T-cell (primary cell): ENCODE results near the gene IL17RC. TPM values are rescaled to one million over a fixed set of nuclear protein-coding genes. Genes with fewer than 3 reads are reported as not detected.
A peak's percentile ranks its signal among the peaks of the same experiment; 100 is the strongest.
"Not testable (repeated sequence)": the region's sequence is repeated elsewhere in the genome, so short reads cannot be mapped to it uniquely, and the experiment has no call there.

Source experiments
- ATAC-seq, 4 experiments: fragments of 200-7000 bp in 3 of 4; fragments of 150-1000 bp in 1 of 4; cut with Tn5 transposase; replicated peaks in 1 of 4; 1 replicate in 3 of 4; 2 replicates in 1 of 4; pipeline ENCODE4 v1.10.0; 2021; ENCODE audit warnings: moderate library complexity in 3 of 4, mild to moderate bottlenecking in 2 of 4, moderate number of reproducible peaks in 1 of 4
- CTCF ChIA-PET, 2 donors: fragments of 300-600 bp; sonication (Branson Sonifier 250); formaldehyde crosslinking; loops; one replicate each; lab custom pipeline; 2022; ENCODE audit warnings: antibody characterized with exemption in 2 of 2; lab: Charles Lee
- POLR2A ChIA-PET, 2 donors: fragments of 300-600 bp; sonication (Branson Sonifier 250); formaldehyde crosslinking; loops; one replicate each; lab custom pipeline; 2022; ENCODE audit warnings: antibody characterized with exemption in 2 of 2; lab: Charles Lee
- DNase-seq, 35 experiments: peaks; one replicate each; pipeline versions ENCODE4 v3.0.0 to v3.0.0-alpha.2; 2013 to 2023
- H3K27ac ChIP-seq: one replicate; pipeline ENCODE4 v1.5.1; 2013; ENCODE audit warnings: low read length
- H3K27me3 ChIP-seq, 2 experiments: replicated peaks in 1 of 2; 1 replicate in 1 of 2; 2 replicates in 1 of 2; pipeline versions ENCODE4 v1.6.1 to v1.7.0; 2013; ENCODE audit warnings: low read length in 1 of 2, mixed read lengths in 1 of 2; ENCODE audit not compliant: control insufficient read depth in 2 of 2, insufficient read depth in 2 of 2; ENCODE audit errors: extremely low read depth in 1 of 2
- H3K36me3 ChIP-seq, 2 donors: 1 replicate in 1 of 2; 2 replicates in 1 of 2; pipeline versions ENCODE4 v1.6.1 to v1.7.0; 2013; ENCODE audit warnings: low read length in 1 of 2; ENCODE audit not compliant: control insufficient read depth in 2 of 2, insufficient read depth in 1 of 2; ENCODE audit errors: extremely low read depth in 1 of 2
- H3K4me1 ChIP-seq, 2 experiments: 1 replicate in 1 of 2; 2 replicates in 1 of 2; pipeline versions ENCODE4 v1.6.1 to v1.7.0; 2013; ENCODE audit warnings: low read length in 2 of 2, mixed read lengths in 1 of 2; ENCODE audit not compliant: insufficient read depth in 2 of 2, control insufficient read depth in 1 of 2; ENCODE audit errors: extremely low read depth in 1 of 2
- H3K4me3 ChIP-seq, 2 donors: 1 replicate in 1 of 2; 2 replicates in 1 of 2; pipeline versions ENCODE4 v1.5.1 to v1.7.0; 2013; ENCODE audit warnings: mild to moderate bottlenecking in 2 of 2, low read length in 1 of 2, moderate library complexity in 1 of 2; ENCODE audit not compliant: control insufficient read depth in 1 of 2; ENCODE audit errors: extremely low read depth in 1 of 2
- H3K9me3 ChIP-seq: 2 replicates; pipeline ENCODE4 v1.7.0; 2013
- H3K27ac Mint-ChIP-seq, 2 donors: one replicate each; pipeline ENCODE4 v1.8.0; 2020 to 2021; ENCODE audit warnings: mild to moderate bottlenecking in 2 of 2, mixed read lengths in 2 of 2
- H3K27me3 Mint-ChIP-seq, 2 donors: one replicate each; pipeline ENCODE4 v1.8.0; 2021 to 2022; ENCODE audit warnings: mixed read lengths in 2 of 2
- H3K36me3 Mint-ChIP-seq: one replicate; pipeline ENCODE4 v1.8.0; 2021; ENCODE audit warnings: mixed read lengths
- H3K4me1 Mint-ChIP-seq, 3 donors: one replicate each; pipeline ENCODE4 v1.8.0; 2020 to 2022; ENCODE audit warnings: mixed read lengths in 3 of 3, mild to moderate bottlenecking in 1 of 3
- H3K4me3 Mint-ChIP-seq, 3 donors: one replicate each; pipeline ENCODE4 v1.8.0; 2020 to 2022; ENCODE audit warnings: mild to moderate bottlenecking in 3 of 3, mixed read lengths in 3 of 3, moderate library complexity in 3 of 3
- H3K9me3 Mint-ChIP-seq, 3 donors: one replicate each; pipeline ENCODE4 v1.8.0; 2020 to 2022; ENCODE audit warnings: mixed read lengths in 3 of 3
- WGBS: methylation state at CpG from one replicate; pipeline ENCODE4 v1.1.5; 2013; ENCODE audit warnings: missing lambda C conversion rate; ENCODE audit not compliant: insufficient coverage; 5-methylcytosine and 5-hydroxymethylcytosine counted together
- total RNA-seq, 35 experiments: library from RNA in 6 of 35; stranded (reverse) in 6 of 35; fragments of 120-200 nt in 1 of 35; gene quantifications; one replicate each; pipeline versions ENCODE4 v1.2.1 to v1.2.4 and lab custom pipeline; 2013 to 2026

IL17RC gene, protein sequence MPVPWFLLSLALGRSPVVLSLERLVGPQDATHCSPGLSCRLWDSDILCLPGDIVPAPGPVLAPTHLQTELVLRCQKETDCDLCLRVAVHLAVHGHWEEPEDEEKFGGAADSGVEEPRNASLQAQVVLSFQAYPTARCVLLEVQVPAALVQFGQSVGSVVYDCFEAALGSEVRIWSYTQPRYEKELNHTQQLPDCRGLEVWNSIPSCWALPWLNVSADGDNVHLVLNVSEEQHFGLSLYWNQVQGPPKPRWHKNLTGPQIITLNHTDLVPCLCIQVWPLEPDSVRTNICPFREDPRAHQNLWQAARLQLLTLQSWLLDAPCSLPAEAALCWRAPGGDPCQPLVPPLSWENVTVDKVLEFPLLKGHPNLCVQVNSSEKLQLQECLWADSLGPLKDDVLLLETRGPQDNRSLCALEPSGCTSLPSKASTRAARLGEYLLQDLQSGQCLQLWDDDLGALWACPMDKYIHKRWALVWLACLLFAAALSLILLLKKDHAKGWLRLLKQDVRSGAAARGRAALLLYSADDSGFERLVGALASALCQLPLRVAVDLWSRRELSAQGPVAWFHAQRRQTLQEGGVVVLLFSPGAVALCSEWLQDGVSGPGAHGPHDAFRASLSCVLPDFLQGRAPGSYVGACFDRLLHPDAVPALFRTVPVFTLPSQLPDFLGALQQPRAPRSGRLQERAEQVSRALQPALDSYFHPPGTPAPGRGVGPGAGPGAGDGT
- total RNA-seq (1 to 10 TPM in 2 of 5 donors, under 1 TPM in 3; 0.54 to 1.2 (median 0.80) TPM), total RNA-seq (lab: John Stamatoyannopoulos, UW) (0.04 to 1.3 (median 0.38) reads per million in 29 experiments)
- total RNA-seq (2013), result 0.26 TPM

DNA sequence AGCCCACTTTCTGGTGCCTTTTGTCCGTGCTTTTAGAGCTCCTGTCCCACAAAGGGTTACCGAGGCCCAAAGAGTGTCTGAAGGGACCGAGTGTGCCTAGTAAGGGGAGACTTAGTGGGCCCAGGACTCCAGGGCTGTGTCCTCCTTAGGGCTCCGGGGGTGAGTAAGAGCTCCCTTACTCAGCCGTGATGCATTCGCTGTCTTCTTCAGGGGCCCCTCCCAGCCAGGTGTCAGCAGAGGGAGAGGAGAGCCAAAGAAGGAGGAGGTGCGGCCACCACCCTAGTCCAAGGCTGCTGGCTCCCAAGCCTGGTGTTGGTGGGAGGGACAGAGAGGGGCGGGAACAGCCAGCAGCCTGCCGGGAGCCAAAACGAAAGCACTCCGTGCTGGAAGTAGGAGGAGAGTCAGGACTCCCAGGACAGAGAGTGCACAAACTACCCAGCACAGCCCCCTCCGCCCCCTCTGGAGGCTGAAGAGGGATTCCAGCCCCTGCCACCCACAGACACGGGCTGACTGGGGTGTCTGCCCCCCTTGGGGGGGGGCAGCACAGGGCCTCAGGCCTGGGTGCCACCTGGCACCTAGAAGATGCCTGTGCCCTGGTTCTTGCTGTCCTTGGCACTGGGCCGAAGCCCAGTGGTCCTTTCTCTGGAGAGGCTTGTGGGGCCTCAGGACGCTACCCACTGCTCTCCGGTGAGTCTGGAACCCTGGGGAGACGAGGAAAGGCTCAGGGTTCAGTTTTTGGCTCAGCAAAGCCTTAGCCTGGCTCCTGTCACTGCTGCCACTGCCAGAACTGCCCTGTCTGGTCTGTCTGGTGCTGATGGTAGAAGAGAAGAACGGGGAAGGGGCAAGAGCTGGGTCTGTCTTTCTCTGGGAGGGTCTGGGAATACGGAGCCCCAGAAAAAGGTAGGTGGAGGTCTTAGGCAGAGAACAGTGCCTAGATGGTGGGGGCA lies at the start of gene IL17RC:
IL17RC (plus strand) TSS at position 365 of the 947 bp plus-strand sequence; CDS start at position 583, 218 bp downstream.
- H3K27me3 ChIP-seq, result peaks cover 0 to 26% of the 10 kb centered on the region in 2 experiments
- H3K36me3 ChIP-seq, result no peaks in the 10 kb centered on the region
- 57% methylated on average over 10 of the region's 19 CpGs for WGBS
- Mint-ChIP-seq H3K4me3 (peak within 1 kb of the TSS; percentile 70 to 73 (median 71)), H3K36me3 (no peaks in the 10 kb centered on the region), H3K4me1 (peaks cover 0 to 24% (median 18%) of the 10 kb centered on the region in 3 donors), H3K9me3 (no peaks in the 10 kb centered on the region), H3K27ac (peak within 1 kb of the TSS; percentile 27 to 39), H3K27me3 (no peaks in the 10 kb centered on the region)
- DNase-seq (peak in 3 of 35 experiments; percentile 18 to 24 (median 21)), ATAC-seq (peak; percentile 24 to 47 (median 34))
- no peak within 1 kb of the TSS for H3K27ac ChIP-seq
- ChIA-PET CTCF (interaction anchor here in 1 of 2 donors (0.6 kb wide), 1 partner anchor 15 kb away, joined by 6 read pairs; no protein-coding TSS in a partner anchor), POLR2A (no interaction called here)
- H3K9me3 ChIP-seq, result no peaks in the 10 kb centered on the region
- H3K4me3 ChIP-seq, result peak within 1 kb of the TSS; percentile 51 to 83
- H3K4me1 ChIP-seq, result peaks cover 3 to 30% of the 10 kb centered on the region in 2 experiments

- Histone ChIP-seq H3K4me3 (no peak overlapping the region), H3K36me3 (no peaks in the 10 kb centered on the region), H3K9me3 (no peaks in the 10 kb centered on the region), H3K27ac (no peak overlapping the region), H3K4me1 (peaks cover 0 to 9% of the 10 kb centered on the region in 2 experiments), H3K27me3 (peaks cover 0 to 21% of the 10 kb centered on the region in 2 experiments)
- POLR2A ChIA-PET, result no interaction called here
- Mint-ChIP-seq H3K27me3 (peaks cover 0 to 8% of the 10 kb centered on the region in 2 donors), H3K36me3 (no peaks in the 10 kb centered on the region), H3K4me1 (peaks cover 0 to 5% (median 0%) of the 10 kb centered on the region in 3 donors), H3K27ac (no peak overlapping the region), H3K9me3 (no peaks in the 10 kb centered on the region), H3K4me3 (no peak overlapping the region)
- WGBS, result 83% methylated on average over 8 of the region's 12 CpGs
- DNase-seq, result no peak
- CTCF ChIA-PET, result no interaction called here
- no peak for ATAC-seq
Observed at GRCh38 chr3:9867106-9867505, 49.8 kb upstream of the IL17RC start.

- Mint-ChIP-seq H3K4me3 (no peak overlapping the region), H3K27ac (no peak overlapping the region), H3K4me1 (no peaks in the 10 kb centered on the region), H3K36me3 (no peaks in the 10 kb centered on the region), H3K9me3 (no peaks in the 10 kb centered on the region), H3K27me3 (no peaks in the 10 kb centered on the region)
- Histone ChIP-seq H3K36me3 (no peaks in the 10 kb centered on the region), H3K27me3 (no peaks in the 10 kb centered on the region), H3K27ac (no peak overlapping the region), H3K9me3 (no peaks in the 10 kb centered on the region), H3K4me3 (no peak overlapping the region), H3K4me1 (no peaks in the 10 kb centered on the region)
- POLR2A ChIA-PET, result no interaction called here
- DNase-seq (no peak), ATAC-seq (no peak)
- CTCF ChIA-PET, result no interaction called here
- 82% methylated on average over 3 of the region's 5 CpGs for WGBS
Observed at GRCh38 chr3:9869955-9870354, 46.9 kb upstream of the IL17RC start.

DNA sequence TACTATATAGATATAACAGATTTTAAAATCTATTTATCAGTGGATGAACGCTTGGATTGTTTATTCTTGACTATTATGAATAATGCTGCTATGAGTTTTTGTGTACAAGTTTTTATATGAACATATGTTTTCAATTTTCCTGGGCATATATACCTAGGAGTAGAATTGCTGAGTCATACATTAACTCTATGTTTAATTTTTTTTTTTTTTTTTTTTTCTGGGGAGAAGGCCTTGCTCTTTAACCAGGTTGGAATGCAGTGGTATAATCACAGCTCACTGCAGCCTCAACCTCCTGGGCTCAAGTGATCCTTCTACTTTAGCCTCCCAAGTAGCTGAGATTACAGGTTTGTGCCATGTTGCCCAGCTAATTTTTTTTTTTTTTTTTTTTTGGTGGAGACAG lies 45.9 kb upstream of the IL17RC start:
- Histone ChIP-seq H3K36me3 (no peaks in the 10 kb centered on the region), H3K9me3 (no peaks in the 10 kb centered on the region), H3K4me3 (no peak overlapping the region), H3K27me3 (no peaks in the 10 kb centered on the region), H3K4me1 (no peaks in the 10 kb centered on the region), H3K27ac (no peak overlapping the region)
- no peaks in the 10 kb centered on the region for H3K9me3 Mint-ChIP-seq
- ATAC-seq (no peak), DNase-seq (no peak)
- H3K36me3 Mint-ChIP-seq, result no peaks in the 10 kb centered on the region
- WGBS, result no CpG with 5 or more reads among the region's 1 CpG
- no peaks in the 10 kb centered on the region for H3K27me3 Mint-ChIP-seq
- no peak overlapping the region for H3K4me3 Mint-ChIP-seq
- no peak overlapping the region for H3K27ac Mint-ChIP-seq
- H3K4me1 Mint-ChIP-seq, result no peaks in the 10 kb centered on the region
- ChIA-PET CTCF (interaction anchor here in 1 of 2 donors (0.7 kb wide), 1 partner anchor 62 kb away, joined by 3 read pairs; no protein-coding TSS in a partner anchor), POLR2A (no interaction called here)

DNA sequence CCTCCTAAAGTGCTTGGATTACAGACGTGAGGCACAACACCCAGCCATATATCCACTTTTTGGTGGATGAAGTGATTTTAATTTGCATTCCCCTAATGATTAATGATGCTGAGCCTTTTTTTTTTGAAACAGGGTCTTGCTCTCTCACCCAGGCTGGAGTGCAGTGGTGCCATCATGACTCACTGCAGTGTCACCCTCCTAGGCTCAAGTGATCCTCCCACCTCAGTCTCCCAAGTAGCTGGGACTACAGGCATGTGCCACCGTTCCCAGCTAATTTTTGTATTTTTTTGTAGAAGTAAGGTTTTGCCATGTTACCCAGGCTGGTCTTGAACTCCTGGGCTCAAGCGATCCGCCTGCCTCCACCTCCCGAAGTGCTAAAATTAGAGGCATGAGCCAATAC lies 44.8 kb upstream of the IL17RC start:
- H3K27ac ChIP-seq, H3K9me3 ChIP-seq, ATAC-seq, H3K4me3 ChIP-seq, H3K27me3 ChIP-seq, H3K4me1 Mint-ChIP-seq, H3K9me3 Mint-ChIP-seq, H3K4me3 Mint-ChIP-seq, DNase-seq, H3K27me3 Mint-ChIP-seq, H3K27ac Mint-ChIP-seq, H3K36me3 ChIP-seq, H3K4me1 ChIP-seq, H3K36me3 Mint-ChIP-seq, CTCF ChIA-PET: not testable (repeated sequence)
- 86% methylated on average over 3 of the region's 5 CpGs for WGBS
- POLR2A ChIA-PET, result interaction anchor here in 1 of 2 donors (0.6 kb wide), 1 partner anchor 11 kb away, joined by 4 read pairs; no protein-coding TSS in a partner anchor
